NCI-H1436 (cell line): ENCODE results near the gene HOXB3.

Source experiments
- DNase-seq: peaks from one replicate; lab custom pipeline; 2025; lab: John Stamatoyannopoulos, UW

The HOXB3 gene

DNA sequence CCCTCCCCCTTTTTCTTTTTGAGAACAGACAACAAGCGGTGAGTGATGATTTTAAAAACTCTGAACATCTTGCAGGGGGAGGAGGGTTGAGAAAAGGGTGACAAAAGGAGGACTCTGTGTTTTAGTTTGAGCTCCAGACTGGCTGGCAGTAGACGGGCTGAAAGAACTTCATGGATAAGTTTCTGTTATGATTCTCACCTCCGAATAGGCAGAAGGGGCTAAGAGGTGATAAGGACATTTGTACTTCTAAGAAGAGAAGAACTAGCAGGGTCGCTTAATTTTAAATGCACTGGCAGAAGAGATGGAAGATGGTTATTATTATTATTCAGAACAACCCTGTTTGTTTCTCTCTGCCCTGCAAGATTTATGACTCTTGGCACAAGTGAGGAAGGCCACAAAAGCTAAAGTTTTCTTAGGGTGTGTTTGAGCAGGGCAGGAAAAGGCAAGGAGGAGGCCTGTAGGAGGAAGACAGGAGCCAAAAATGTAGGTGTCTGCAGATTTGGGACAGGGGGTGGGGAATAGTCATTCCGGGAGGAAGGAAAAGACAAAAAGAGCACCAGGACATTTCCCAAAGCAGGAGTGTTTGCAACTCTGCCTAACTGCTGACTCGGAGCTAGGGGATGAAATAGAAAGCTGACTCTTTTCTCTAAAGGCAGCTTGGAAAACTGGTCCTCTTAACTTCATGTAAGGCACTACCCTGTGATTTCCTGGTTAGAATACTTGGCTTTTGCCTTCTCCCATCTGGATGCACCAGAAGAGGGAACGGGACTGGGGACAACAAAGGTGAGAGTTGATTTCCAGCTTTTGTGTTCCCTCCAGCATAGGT lies 33.3 kb downstream of the HOXB3 start:
- DNase-seq = no peak

DNA sequence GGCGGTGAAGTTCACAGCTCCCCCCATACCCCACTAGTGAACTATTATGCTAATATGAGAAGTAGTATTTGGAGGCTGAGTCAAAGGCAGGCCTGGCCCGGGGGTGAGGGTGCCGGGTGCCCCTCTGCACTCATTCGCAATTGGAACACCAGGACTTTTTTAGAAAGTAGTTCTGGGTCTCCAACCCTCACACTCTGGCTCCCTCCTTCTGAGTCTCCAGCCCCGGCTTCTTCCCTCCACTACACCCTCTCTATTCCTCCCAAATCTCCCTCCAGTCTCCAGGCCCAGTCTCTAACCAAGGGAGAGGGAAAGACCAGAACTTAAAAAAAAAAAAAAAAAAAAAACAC lies 33.8 kb downstream of the HOXB3 start:
- DNase-seq = no peak

DNA sequence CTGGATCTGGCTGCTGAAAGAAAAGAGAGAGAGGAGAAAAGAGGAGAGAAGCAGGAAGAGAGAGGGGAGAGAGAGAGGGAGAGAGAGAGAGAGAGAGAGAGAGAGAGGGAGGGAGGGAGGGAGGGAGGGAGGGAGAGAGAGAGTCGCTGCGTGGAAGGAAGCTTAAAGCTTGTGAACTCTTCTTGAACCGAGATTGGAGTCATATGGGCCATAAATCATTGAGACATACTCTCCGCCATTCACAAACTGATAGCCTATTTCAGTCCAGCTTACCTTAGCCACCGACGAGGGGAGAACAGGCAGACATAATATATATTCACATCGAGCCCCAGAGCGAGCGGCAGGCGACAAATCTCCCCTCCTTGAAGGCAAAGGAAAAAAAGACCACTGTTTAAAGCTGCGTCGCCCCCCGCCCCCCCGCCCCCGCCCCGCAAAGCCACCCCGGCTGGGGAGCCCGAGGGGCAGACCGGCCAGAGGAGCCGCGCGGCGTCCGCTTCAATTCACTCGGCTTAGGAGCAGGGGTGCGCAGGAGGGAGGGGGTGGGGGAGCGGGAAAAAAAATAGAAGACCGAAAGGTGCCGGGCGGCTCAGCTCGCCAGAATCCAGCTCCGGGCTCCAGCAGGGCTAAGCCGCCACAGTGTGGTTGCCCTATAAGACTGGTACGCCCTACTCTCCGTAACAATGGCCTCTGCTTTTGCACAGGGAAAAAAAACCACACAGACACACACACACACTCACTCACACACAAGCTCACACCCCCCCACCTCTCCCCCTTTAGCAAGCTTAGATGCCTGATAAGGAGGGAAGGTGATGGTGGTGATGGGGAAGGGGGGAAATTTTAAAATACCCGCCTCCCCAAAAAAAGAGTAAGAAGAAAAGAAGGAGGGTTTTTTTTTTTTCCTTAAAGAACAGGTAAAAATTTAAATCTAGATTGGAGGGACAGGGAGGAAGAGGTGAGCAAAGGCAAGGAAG lies 34.5 kb downstream of the HOXB3 start:
- peak; percentile 65 for DNase-seq

DNA sequence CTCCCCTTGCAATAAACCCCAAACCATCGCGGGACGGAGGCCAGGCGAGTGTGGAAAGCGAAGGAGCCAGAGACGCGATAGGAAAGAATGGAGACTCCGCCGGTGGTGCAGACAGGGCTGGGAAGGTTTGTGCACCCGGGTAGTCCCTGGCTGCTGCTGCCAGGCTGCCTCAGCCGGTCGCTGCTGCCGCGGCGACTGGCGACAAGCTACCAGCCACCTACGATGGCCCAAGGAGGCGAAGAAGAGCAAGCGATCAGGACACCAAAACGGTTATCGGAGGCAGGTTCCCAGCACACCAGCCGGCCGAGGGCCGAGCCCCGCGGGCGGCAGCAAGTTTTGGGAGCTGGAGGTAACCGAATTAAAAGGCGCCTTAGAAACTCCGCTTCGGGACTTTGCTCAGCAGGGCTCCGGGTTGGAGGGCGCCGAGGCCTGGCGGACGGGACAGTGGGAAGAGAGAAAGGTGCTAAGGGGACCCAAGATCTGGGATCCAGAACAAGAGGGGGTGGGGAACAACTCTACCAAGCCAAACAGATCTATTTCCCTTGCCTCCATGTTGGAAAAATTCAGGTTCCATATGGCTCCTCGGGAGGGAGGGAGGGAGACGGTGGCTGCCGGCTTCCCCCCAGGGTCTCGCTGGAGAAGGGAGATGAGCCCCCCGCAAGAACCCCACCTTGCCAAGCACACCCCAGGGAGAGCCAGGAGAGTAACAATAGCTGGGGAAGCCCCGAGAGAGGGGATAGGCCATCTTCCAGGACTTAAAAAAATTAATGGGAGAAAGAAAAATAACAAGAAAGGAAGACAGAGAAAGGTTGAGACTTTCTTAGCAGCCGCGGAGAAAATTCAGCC lies 35.4 kb downstream of the HOXB3 start:
- DNase-seq = no peak

DNA sequence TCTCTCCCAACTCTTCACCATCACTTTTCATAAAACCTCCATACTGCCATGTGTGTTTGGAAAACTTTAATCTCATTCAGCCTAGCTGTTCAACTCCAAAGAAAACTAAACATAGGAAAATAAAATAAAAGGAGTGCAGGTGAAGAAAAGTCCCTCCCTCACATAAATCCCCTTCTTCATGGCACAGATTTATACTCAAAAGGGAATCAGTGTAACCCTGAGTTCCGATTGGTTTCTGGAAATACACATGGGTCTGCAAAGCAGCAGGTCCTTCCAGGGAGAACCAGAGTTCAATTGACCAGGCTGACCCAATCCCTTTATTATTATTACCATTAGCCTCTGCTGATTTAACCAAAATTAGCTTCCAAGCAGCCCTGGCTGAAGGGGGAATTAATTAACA lies 36.2 kb downstream of the HOXB3 start:
- DNase-seq = no peak

DNA sequence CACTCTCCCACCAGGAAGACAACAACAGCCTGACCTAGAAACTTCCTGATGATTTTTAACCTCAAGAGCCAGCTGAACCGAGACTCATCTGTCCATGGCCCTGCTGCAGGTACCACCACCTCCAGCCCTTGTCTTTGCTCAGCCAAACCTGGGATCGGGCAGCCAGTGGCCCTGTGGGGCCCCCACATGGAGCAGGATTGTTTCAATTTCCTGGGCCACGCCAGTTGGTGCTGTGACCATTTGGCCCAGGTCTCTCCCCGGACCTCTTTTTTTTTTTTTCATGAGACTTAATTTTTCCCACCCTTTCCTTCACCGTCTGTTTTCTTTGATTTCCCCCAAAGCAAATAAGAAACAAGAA lies 36.9 kb downstream of the HOXB3 start:
- DNase-seq = no peak

DNA sequence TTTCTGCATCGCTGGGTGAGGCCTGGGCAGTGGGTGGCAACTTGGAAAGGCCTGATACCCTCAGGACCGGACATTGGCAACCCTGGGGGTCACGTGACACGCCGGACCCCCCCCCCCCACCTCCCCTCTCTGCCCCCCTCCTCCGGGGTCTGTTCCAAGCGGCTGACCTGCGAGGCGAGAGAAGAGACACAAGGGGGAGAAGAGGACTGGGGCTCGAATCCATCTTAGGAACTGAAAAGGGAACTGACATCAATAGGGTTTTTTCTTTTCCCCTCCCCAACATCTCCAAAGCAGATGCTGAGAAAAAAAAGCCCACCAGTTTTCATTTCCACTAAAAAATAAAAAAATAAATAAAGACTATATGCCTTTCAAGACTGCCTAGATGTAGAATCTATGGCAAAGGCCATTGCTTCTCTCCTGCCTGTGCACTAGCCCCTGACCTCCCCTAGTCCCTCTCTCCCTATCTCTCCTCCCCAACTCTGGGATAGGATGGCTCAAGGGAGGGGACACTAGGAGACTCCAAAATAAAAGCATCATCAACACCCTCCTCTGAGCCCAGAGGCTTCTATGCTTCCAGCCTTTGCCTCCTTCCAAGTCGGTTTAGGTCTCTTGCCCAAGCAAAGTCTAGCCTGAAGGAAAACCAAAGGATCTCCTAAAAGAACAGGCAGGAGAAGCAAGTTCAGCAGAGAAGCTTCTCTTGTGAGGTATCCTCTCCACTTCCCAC lies 37.4 kb downstream of the HOXB3 start:
- DNase-seq = no peak

DNA sequence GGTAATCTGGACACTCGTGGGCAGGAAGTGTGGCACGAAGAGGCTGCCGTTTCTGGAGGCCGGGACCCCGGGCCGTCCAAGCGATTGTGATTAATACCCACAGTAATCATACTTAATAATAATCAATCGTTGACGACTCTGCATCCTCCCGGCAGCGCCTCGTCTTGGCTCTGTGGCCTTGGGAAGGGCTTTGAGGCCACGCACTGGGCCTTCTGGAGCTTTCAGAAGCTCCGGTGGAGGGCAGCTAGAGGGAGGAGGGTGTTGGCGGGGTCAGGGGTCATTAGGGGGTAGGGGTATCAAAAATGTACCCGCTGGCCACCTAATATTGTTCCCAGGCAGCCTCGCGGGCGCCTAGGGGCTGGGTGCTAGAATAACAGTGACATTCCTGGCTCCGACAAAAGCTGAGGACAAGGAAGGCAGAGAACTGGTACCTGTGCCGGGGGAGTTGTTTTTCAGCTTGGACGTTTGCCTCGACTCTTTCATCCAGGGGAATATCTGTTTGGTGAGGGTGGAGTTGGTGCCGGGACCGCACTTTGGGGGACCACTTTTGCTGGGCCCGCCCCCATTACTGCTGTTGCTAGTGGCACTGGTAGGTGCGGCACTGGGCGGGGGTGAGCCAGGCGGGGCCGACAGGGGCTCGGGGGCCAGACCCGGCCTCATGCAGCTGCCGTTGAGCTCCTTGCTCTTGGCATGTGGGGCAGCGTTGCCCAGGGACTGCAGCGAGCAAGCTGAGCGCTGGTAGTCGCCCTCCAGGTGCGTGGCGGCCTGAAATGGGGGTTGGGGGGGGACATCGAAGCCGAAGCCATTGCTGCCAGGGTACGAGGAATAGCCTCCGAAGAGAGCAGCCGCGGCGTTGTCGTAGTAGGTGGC lies 38.2 kb downstream of the HOXB3 start:
- no peak for DNase-seq

DNA sequence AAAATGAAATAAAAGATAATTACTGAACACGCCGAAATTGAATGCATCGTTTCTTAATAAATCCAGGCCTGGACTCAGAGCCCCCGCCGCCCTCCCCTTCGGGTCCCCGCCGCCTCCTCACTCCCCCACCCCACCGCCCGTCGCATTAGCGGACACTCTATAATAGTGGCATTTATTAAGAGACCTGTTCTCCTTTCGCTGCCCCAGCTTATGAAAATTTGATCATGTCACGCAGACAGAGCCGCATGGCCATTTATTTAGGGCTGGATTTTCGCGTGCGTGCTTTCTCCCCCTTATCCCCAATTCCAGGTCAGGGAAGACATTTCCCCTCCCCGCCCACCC lies 38.9 kb downstream of the HOXB3 start:
- no peak for DNase-seq

DNA sequence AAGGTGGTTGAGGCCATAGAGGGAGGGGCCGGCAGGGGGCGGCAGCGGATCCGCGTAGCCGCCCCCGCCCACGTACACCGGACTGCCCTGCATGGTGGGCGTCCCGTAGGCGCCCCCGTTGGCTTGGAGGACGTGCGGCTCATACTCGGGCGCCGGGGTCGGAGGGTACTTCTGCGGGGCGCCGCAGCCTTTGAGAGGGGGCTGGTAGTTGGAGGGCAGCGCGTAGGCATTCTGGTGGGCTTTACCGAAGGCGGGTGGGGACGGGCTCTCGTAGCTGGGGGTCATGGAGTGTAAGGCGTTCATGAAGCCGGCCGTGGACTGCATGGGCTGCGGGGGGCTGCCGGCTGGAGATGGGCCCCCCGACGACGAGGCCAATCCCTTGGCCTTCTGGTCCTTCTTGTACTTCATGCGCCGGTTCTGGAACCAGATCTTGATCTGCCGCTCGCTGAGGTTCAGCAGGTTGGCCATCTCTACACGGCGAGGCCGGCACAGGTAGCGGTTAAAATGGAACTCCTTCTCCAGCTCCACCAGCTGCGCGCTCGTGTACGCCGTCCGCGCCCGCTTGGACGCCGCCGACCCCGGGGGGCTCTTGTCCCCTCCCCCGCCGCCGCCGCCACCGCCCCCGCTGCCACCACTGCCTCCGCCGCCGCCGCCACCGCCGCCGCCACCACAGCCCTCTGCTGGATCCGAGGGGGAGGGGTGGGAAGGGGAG lies 39.4 kb downstream of the HOXB3 start:
- no peak for DNase-seq

DNA sequence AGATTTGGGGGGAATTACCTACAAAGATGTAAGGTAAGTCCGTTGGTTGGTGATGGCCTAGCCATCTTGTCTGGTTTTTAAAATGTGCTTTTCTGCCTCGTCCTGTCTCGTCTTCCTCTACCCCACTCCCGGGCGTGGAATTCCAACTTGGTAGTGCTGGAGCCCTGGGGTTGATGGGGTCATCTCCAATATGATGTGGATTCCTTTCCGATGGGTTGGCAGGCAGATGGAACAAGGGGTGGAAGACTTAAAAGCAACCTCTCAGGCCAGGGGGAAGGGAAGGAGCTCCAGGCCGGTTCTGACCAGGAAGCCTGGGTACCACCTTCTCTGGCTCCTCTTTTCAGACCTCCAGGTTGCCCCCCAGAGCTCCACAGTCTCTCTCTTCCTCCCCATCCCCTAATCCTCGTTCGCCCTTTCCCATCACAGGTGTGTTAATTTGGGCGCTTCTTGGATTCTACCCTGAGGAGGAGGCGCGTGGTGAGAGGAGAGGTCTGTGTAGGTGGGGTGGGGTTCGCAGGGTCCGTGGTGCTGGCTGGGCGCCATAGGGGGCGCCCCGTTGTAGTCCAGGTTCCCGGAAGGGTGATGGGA lies 40.0 kb downstream of the HOXB3 start:
- DNase-seq = no peak

DNA sequence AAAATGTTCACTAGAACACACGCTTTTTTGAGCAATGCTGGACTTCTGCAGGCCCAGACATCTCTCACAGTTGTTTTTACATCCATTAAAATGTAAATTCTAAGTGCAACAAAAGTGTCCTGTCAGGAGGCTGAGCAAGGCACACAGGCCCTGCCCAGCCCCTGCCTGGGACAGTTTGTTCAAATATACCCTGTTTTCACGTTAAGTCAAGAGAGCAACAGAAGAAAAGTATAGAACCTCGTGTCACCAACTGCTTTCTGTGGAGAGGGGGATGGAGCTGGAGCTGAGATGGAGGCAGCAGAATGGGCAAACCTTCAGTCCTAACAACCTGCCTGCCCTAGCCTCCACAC lies 40.8 kb downstream of the HOXB3 start:
- no peak for DNase-seq

DNA sequence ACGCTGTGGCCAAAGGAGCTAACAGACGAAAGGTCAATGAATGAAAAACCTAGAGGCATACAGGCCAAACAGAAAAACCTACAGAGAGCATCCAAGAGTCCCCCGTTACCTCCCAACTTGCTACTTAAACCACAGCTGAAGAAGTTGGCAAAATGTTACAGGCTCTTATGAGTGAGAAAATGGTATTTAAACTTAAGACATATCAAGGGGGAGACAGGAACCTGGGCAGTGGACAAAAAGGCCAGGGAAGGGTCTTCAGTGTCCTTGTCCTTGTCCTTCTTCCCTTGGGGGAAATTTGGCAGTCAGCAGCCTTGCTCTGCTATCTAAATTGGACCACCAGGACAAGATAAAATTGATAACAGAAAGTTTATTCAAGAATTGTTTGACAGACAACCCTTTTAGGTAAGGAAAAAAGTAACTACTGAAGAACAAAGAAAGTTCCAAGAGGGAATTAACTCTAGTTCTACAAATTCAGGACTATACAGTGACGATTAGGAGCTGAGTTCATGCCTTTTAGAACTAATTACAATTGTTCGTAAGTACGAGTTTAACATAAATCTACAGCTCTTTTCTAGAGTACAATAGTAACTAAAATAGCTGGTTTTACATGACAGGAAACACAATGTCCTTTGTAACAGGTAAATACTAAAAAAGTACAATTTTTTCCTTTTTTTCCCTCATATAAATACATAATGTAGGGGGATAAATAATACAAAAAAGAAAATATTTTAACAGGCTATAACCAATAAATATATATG lies 41.3 kb downstream of the HOXB3 start:
- DNase-seq = no peak

DNA sequence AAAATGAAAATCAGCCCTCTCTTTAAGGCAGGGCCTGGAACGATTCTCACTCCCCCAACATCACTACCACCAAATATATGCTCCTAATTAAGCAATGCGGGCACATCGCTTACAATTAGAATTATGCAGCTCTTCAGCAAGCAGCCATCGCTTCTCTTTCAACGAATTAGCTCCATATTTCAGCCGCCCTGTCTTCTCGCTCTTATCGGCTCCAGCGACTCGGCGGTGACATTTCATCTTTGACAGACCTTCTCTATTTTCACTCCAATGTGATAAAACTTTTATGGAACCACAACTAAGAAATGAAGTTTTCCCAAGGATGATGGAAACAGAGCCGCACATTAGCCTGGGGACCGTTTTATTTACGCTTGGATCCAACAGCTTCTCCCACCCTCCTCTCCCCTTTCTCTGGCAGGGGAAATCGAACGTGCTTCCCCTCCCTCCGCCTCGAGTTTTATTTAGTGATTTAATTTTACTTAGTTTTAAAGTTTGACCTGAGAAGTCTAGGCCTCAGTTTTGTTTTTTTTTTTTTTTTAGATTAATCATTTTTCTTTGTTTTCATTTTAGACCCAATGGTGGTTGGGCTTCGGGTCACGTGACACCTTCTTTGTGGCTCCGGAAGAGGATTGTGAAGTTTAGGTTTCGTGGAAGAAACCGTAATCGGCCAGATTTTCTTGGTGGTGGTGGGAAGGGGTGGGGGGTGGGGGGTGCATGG lies 42.1 kb downstream of the HOXB3 start:
- peak; percentile 40 for DNase-seq

DNA sequence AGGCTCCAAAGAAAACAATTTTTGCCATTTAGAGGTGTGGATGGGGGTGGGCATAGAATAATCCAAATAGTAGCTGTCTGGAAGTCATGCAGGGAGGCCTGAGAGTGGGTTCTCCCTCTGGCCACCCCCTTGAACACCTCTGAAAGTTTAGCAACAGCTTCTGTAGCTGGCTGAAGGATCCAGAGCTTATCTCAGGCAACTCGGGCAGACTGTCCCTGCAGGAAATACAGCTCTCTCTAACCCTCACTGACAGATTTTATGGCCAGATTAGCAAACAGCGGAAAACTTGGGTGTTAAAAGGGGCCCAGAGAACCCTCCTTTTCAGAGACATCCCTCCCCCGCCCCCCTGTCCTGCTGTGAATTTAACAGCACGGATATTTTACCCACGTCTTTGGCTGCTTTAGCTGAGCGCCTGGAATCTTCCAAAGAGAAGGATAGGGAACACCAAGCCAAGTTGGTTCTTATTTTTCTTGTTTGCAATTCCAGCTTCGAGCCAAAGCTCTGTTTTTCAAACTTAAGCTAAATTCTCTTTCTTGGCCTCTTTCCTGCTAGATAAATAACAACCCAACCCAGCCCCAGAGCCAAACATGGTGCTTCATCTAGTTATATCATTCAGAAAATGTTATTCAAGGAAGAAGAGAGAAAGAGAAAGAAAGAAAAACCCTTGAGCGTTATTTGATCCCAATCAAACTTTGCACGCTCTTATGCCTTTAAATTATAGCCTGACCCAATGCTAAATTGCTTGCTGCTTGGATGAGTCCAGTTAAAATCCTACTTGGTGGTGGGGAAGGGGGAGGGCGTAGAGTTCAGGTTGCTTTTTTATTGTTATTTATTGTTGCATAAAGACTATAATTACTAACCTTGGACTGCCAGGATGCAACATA lies 42.9 kb downstream of the HOXB3 start:
- DNase-seq = no peak

DNA sequence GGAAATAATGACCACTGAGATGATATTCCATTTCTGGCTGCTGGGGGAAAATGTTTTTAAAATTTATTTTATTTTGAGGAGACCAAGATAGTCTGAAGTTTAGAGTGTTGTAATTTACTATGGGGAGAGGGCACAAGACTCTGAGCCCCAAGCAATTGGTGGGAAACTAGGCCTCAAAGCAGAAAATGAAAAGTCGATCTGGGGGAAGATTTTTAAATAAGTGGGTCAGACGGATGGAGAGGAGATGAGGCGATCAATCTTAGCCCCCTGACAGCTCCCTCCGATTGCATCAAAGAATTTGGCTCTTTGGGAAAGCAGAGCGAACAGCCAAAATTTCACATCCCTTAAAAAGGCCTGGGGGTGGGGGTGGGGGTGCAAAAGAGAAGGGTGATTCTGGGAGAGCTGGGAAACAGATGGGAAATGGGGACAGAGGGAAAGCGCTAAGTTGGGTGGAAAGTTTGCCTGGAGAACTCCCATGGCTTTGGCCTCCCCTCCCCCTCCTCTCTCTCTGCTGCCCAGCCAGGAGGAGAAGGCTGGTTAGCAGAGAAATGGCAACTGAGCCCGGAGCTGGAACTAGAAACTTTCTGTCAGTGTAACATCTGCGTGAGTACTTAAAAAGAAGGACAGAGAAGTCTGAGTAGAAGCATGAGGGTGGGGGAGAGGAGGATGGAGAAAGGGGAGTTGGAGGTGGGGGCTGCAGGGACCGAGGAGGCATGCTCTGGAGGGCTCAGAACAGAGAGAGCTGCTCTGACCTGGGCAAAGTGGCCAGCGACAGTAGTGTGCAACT lies 43.7 kb downstream of the HOXB3 start:
- DNase-seq = no peak

DNA sequence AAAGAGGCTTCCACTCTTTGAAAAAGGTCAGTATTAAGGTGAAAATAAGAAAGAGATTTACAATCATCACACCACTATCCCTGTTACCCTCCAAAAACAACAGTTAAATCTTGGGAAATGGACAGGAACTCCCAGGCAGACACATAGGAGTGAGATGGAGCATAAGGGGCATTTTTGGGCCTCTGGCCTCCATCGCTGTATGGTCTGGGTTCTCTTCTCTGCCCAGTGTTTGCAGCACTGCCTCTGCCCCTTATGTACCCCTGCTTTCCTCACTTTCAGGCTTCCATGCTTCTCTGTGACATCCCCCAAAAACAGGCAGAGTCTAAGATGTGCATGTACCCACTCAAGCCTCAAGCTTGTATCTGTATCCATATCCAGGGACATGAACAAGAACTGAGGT lies 44.5 kb downstream of the HOXB3 start:
- DNase-seq = no peak
